ENCODE measurements around the gene NAT14. TPM values are rescaled to one million over a fixed set of nuclear protein-coding genes. Genes with fewer than 3 reads are reported as not detected.

Gene NAT14
- polyA plus RNA-seq, 1 donor (not counting 4 experiments of a cell fraction or from before 2014, with no cell fraction given): 11.0 TPM

DNA sequence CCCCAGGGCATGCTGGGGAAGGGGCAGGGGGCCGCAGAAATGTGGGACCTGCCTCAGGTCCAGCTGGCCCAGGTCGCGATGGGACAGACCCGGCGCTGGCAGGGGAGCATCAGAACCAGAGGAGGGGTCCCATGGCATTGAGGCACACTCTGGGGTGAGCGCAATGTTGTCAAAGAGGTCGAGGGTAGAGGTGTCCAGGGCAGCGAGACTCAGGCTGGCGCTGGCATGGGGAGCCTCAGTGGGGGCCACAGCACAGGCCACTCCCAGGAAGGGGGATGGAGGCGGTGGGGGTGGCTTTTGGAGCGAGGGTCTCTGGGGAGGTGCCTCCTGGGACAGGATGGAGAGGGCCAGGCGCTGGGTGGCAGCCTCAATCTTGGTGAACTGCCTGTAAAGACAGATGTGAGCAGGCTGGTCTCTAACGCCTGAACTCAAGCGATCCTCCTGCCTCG is 21.4 kb upstream of the NAT14 start:
- dilution Hi-C loops (cut with MboI; ENCODE audit: extremely low pct_ligation_motif_present, low sequenced_read_pairs): no loop called here
- H3K27me3 ChIP-seq (ENCODE audit: control insufficient read depth, extremely low read depth, insufficient read depth, low read length): no peaks in the 10 kb centered on the region
- FAIRE-seq (no peak), DNase-seq (ENCODE audit: low read depth, low spot score) (no peak)
- no peak overlapping the region for H3K27ac ChIP-seq (ENCODE audit: control insufficient read depth, insufficient read depth, low read length)
- no peak overlapping the region for H3K9ac ChIP-seq (ENCODE audit: control insufficient read depth, extremely low read depth, insufficient read depth, low read length)
- H3K4me2 ChIP-seq (ENCODE audit: control insufficient read depth, extremely low read depth, insufficient read depth, low read depth, low read length): no peak overlapping the region
- no peaks in the 10 kb centered on the region for H3K36me3 ChIP-seq (ENCODE audit: control insufficient read depth in 2 of 2, extremely low read depth in 1 of 2, insufficient read depth in 2 of 2, low read length in 2 of 2)
- H4K20me1 ChIP-seq (ENCODE audit: control insufficient read depth, extremely low read depth, insufficient read depth, low read length): no peaks in the 10 kb centered on the region
- TF ChIP-seq, protein P1, sequence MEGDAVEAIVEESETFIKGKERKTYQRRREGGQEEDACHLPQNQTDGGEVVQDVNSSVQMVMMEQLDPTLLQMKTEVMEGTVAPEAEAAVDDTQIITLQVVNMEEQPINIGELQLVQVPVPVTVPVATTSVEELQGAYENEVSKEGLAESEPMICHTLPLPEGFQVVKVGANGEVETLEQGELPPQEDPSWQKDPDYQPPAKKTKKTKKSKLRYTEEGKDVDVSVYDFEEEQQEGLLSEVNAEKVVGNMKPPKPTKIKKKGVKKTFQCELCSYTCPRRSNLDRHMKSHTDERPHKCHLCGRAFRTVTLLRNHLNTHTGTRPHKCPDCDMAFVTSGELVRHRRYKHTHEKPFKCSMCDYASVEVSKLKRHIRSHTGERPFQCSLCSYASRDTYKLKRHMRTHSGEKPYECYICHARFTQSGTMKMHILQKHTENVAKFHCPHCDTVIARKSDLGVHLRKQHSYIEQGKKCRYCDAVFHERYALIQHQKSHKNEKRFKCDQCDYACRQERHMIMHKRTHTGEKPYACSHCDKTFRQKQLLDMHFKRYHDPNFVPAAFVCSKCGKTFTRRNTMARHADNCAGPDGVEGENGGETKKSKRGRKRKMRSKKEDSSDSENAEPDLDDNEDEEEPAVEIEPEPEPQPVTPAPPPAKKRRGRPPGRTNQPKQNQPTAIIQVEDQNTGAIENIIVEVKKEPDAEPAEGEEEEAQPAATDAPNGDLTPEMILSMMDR (optimal IDR thresholded peaks at IDR 0.05 in 1 of 3, IDR thresholded peaks at IDR 0.05 in 1 of 3, conservative IDR thresholded peaks at IDR 0.05 in 1 of 3; ENCODE audit: extremely low read depth in 1 of 3, insufficient read depth in 2 of 3, low read length in 3 of 3): no peak
- TF ChIP-seq EZH2 (IDR thresholded peaks at IDR 0.05; ENCODE audit: low read length): no peak
- H3K79me2 ChIP-seq (ENCODE audit: control insufficient read depth, insufficient read depth, low read length): no peaks in the 10 kb centered on the region
- H3K9me3 ChIP-seq (ENCODE audit: control insufficient read depth, low read depth, low read length): no peaks in the 10 kb centered on the region
- H3K4me3 ChIP-seq (ENCODE audit: control insufficient read depth in 2 of 3, extremely low read depth in 1 of 3, insufficient read depth in 2 of 3, low read depth in 1 of 3, low read length in 3 of 3): no peak overlapping the region
- no peaks in the 10 kb centered on the region for H3K9me1 ChIP-seq (ENCODE audit: control insufficient read depth, extremely low read depth, insufficient read depth, low read length)
- peaks cover 11% of the 10 kb centered on the region for H3K4me1 ChIP-seq (ENCODE audit: control insufficient read depth, extremely low read depth, insufficient read depth, low read length)
- no peak overlapping the region for H2AFZ ChIP-seq (ENCODE audit: control insufficient read depth, low read length)

DNA sequence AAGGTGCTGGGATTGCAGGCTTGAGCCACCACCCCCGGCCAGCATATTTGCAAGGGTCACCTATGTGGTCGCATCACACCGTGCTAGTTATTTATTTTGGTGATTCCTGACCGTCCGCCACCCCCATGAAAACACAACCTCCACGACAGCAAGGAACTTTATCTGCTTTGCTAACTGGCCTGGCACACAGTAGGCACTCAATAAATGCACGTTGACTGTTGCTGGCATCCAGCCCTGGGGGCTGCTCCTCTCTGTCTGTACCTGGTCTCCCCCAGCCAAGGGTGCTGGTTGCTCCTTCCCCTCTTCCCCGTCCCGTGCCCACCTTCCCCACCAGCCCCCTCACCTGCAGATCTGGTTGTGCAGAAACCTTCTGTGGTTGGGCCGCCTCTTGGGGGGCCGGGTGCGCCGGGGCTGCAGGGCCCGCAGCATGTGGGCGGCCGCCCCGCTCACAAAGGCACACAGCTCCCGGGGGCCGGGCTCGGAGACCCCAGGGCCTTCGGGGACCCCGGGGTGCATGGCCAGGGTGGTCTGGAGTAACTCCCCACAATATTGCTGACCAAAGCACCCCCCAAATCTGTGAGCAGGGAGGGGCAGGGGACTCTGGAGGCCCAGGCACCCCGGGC is 20.8 kb upstream of the NAT14 start:
- H3K9me3 ChIP-seq (ENCODE audit: control insufficient read depth, low read depth, low read length): no peaks in the 10 kb centered on the region
- no peaks in the 10 kb centered on the region for H3K36me3 ChIP-seq (ENCODE audit: control insufficient read depth in 2 of 2, extremely low read depth in 1 of 2, insufficient read depth in 2 of 2, low read length in 2 of 2)
- no peaks in the 10 kb centered on the region for H3K79me2 ChIP-seq (ENCODE audit: control insufficient read depth, insufficient read depth, low read length)
- no peak overlapping the region for H2AFZ ChIP-seq (ENCODE audit: control insufficient read depth, low read length)
- dilution Hi-C loops (cut with MboI; ENCODE audit: extremely low pct_ligation_motif_present, low sequenced_read_pairs): no loop called here
- H3K4me1 ChIP-seq (ENCODE audit: control insufficient read depth, extremely low read depth, insufficient read depth, low read length): peaks cover 11% of the 10 kb centered on the region
- H3K4me3 ChIP-seq (ENCODE audit: control insufficient read depth in 2 of 3, extremely low read depth in 1 of 3, insufficient read depth in 2 of 3, low read depth in 1 of 3, low read length in 3 of 3): no peak overlapping the region
- FAIRE-seq: no peak
- no peak for DNase-seq (ENCODE audit: low read depth, low spot score)
- H3K4me2 ChIP-seq (ENCODE audit: control insufficient read depth, extremely low read depth, insufficient read depth, low read depth, low read length): no peak overlapping the region
- no peaks in the 10 kb centered on the region for H4K20me1 ChIP-seq (ENCODE audit: control insufficient read depth, extremely low read depth, insufficient read depth, low read length)
- H3K27ac ChIP-seq (ENCODE audit: control insufficient read depth, insufficient read depth, low read length): no peak overlapping the region
- H3K9me1 ChIP-seq (ENCODE audit: control insufficient read depth, extremely low read depth, insufficient read depth, low read length): no peaks in the 10 kb centered on the region
- TF ChIP-seq, protein P1 (optimal IDR thresholded peaks at IDR 0.05 in 1 of 3, IDR thresholded peaks at IDR 0.05 in 1 of 3, conservative IDR thresholded peaks at IDR 0.05 in 1 of 3; ENCODE audit: extremely low read depth in 1 of 3, insufficient read depth in 2 of 3, low read length in 3 of 3): no peak
- no peak for TF ChIP-seq EZH2 (IDR thresholded peaks at IDR 0.05; ENCODE audit: low read length)
- H3K27me3 ChIP-seq (ENCODE audit: control insufficient read depth, extremely low read depth, insufficient read depth, low read length): no peaks in the 10 kb centered on the region
- H3K9ac ChIP-seq (ENCODE audit: control insufficient read depth, extremely low read depth, insufficient read depth, low read length): no peak overlapping the region

All from keratinocyte (primary cell).